DND-41 (cell line): Measurements from ENCODE around the gene ULK2.

Experiments
- ATAC-seq: fragments of 200-7000 bp; cut with Tn5 transposase; 3 replicates; pipeline ENCODE4 v1.9.1; 2021; ENCODE audit warnings: low read depth; ENCODE audit not compliant: insufficient read depth
- DNase-seq: peaks from one replicate; pipeline ENCODE4 v3.0.0-alpha.2; 2020
- H2AFZ ChIP-seq: 2 replicates; pipeline ENCODE4 v1.6.0; 2012; ENCODE audit warnings: low read depth, low read length
- H3K27ac ChIP-seq: 2 replicates; pipeline ENCODE4 v1.5.1; 2012; ENCODE audit warnings: low read length, inconsistent platforms
- H3K27me3 ChIP-seq: fragments of 200-600 bp; sonication (generic); 2 replicates; pipeline ENCODE4 v1.6.0; 2012; ENCODE audit warnings: low read length, mild to moderate bottlenecking, inconsistent platforms; ENCODE audit not compliant: insufficient read depth, poor library complexity
- H3K36me3 ChIP-seq: 2 replicates; pipeline ENCODE4 v1.5.1; 2012; ENCODE audit warnings: low read length, inconsistent platforms; ENCODE audit not compliant: insufficient read depth
- H3K4me1 ChIP-seq: 2 replicates; pipeline ENCODE4 v1.5.1; 2012; ENCODE audit warnings: mild to moderate bottlenecking, low read length; ENCODE audit not compliant: insufficient read depth
- H3K4me2 ChIP-seq: 2 replicates; pipeline ENCODE4 v1.6.0; 2012; ENCODE audit warnings: mild to moderate bottlenecking, moderate library complexity, low read length, inconsistent platforms; ENCODE audit not compliant: insufficient read depth
- H3K4me3 ChIP-seq, 2 experiments: fragments of 200-600 bp in 1 of 2; shearing (Covaris generic) in 1 of 2; 2 replicates each; pipeline ENCODE4 v1.5.1; 2012 to 2016; ENCODE audit warnings: inconsistent platforms in 2 of 2, low read length in 2 of 2, mild to moderate bottlenecking in 2 of 2, low read depth in 1 of 2, moderate library complexity in 1 of 2
- H3K79me2 ChIP-seq: 2 replicates; pipeline ENCODE4 v1.6.0; 2012; ENCODE audit warnings: low read length, inconsistent platforms; ENCODE audit not compliant: insufficient read depth
- H3K9ac ChIP-seq: 2 replicates; pipeline ENCODE4 v1.6.0; 2012; ENCODE audit warnings: low read depth, mild to moderate bottlenecking, inconsistent platforms, low read length, moderate library complexity
- H3K9me3 ChIP-seq: 2 replicates; pipeline ENCODE4 v1.5.1; 2012; ENCODE audit warnings: low read length, moderate library complexity, mild to moderate bottlenecking, inconsistent platforms; ENCODE audit not compliant: insufficient read depth, severe bottlenecking
- H4K20me1 ChIP-seq: 2 replicates; pipeline ENCODE4 v1.6.0; 2012; ENCODE audit warnings: low read length; ENCODE audit not compliant: insufficient read depth
- EZH2 ChIP-seq: IDR thresholded peaks from 3 replicates; pipeline ENCODE4 v1.6.1; 2012; ENCODE audit warnings: borderline replicate concordance, low read depth, mild to moderate bottlenecking, moderate library complexity, low read length, inconsistent platforms; ENCODE audit not compliant: severe bottlenecking
- TF ChIP-seq, protein P1 (sequence below): IDR thresholded peaks from 2 replicates; pipeline ENCODE4 v1.5.1; 2012; ENCODE audit warnings: borderline replicate concordance, low read length, moderate library complexity, mild to moderate bottlenecking; ENCODE audit not compliant: poor library complexity, severe bottlenecking; ENCODE audit errors: extremely low read depth

Gene ULK2

DNA sequence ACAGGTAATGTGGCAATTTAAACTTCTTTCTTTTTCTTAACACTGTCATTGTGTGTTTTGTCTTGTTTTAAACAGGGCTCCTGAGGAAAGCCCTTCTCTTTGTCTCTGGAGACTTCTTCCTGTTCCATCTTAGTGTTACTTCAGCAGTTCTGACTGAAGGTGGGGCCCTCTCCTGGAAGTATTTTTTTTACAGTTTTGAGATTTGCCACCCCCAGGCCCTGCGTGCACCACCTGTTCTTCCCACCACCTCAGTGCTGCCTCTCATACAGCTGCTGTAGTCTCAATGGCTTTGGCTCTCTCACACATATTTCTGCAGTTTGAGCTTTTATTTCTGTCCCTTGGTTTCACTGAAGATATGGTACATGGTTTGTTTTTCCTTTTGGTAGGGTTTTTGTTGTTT lies 67.2 kb downstream of the ULK2 start:
- Histone ChIP-seq H2AFZ (no peak overlapping the region), H3K9ac (no peak overlapping the region), H3K27ac (no peak overlapping the region), H3K4me3 (no peak overlapping the region), H3K79me2 (no peaks in the 10 kb centered on the region), H3K4me1 (no peaks in the 10 kb centered on the region), H3K4me2 (no peak overlapping the region), H3K27me3 (peaks cover 11% of the 10 kb centered on the region), H4K20me1 (no peaks in the 10 kb centered on the region), H3K9me3 (peaks cover 14% of the 10 kb centered on the region), H3K36me3 (no peaks in the 10 kb centered on the region)
- ATAC-seq (no peak), DNase-seq (no peak)
- TF ChIP-seq, protein P1, sequence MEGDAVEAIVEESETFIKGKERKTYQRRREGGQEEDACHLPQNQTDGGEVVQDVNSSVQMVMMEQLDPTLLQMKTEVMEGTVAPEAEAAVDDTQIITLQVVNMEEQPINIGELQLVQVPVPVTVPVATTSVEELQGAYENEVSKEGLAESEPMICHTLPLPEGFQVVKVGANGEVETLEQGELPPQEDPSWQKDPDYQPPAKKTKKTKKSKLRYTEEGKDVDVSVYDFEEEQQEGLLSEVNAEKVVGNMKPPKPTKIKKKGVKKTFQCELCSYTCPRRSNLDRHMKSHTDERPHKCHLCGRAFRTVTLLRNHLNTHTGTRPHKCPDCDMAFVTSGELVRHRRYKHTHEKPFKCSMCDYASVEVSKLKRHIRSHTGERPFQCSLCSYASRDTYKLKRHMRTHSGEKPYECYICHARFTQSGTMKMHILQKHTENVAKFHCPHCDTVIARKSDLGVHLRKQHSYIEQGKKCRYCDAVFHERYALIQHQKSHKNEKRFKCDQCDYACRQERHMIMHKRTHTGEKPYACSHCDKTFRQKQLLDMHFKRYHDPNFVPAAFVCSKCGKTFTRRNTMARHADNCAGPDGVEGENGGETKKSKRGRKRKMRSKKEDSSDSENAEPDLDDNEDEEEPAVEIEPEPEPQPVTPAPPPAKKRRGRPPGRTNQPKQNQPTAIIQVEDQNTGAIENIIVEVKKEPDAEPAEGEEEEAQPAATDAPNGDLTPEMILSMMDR: no peak
- no peak for TF ChIP-seq EZH2

DNA sequence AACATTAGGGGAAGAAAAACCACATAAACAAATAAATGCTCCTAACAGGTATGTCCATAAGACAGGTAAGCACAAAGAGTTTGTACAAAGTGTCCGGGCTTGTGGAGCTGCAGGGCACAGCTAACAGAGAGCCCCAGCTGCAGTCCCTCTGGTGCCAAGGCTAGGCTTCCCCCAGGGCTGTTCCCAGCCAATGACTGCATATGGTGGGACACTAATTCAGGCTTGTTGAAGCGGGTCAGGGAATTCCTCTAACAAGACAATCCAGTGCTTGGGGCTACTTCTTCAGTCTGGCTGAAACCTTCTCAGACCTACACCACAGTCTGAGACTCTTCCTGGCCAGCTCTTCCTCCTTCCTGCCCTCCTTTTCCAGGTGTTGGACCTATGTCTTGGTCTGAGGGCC lies 67.9 kb downstream of the ULK2 start:
- Histone ChIP-seq H2AFZ (no peak overlapping the region), H3K9ac (no peak overlapping the region), H3K27me3 (peaks cover 9% of the 10 kb centered on the region), H3K36me3 (no peaks in the 10 kb centered on the region), H4K20me1 (no peaks in the 10 kb centered on the region), H3K27ac (no peak overlapping the region), H3K79me2 (no peaks in the 10 kb centered on the region), H3K9me3 (peaks cover 14% of the 10 kb centered on the region), H3K4me1 (no peaks in the 10 kb centered on the region), H3K4me2 (no peak overlapping the region), H3K4me3 (no peak overlapping the region)
- ATAC-seq: no peak
- DNase-seq: no peak
- TF ChIP-seq, protein P1: no peak
- TF ChIP-seq EZH2: no peak

DNA sequence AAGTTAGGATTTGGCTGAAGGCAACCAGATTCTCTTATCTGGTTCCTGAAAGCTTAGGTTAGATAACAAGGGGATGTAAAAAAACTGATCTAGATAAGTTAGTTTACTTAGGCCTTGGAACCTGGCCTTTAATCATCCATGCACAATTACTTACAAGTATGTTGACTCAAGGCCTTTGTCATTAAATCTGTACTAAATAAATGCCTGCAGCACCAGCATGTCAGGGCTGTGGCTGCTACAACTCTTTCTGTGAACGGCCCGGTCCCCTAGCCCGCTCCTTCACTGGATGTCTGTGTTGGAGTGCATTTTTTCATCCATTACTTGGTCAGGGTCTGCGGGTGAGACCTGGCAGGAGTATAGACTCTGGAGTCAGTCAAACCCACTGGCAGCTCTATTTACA lies 71.3 kb downstream of the ULK2 start:
- H3K4me1 ChIP-seq: no peaks in the 10 kb centered on the region
- no peak overlapping the region for H3K4me2 ChIP-seq
- H3K4me3 ChIP-seq: no peak overlapping the region
- DNase-seq (no peak), ATAC-seq (no peak)
- no peak for TF ChIP-seq EZH2
- TF ChIP-seq, protein P1: no peak
- H3K27me3 ChIP-seq: peaks cover 6% of the 10 kb centered on the region
- H2AFZ ChIP-seq: no peak overlapping the region
- no peaks in the 10 kb centered on the region for H4K20me1 ChIP-seq
- H3K27ac ChIP-seq: no peak overlapping the region
- H3K9me3 ChIP-seq: peaks cover 14% of the 10 kb centered on the region
- no peak overlapping the region for H3K9ac ChIP-seq
- no peaks in the 10 kb centered on the region for H3K36me3 ChIP-seq
- no peaks in the 10 kb centered on the region for H3K79me2 ChIP-seq
